Activated T-helper 1 cell treated with anti-CD3 and anti-CD28 coated beads, Interleukin-2, amount 50 U/mL, for 16 hours (primary cell): ENCODE data around the gene ARL14EP.
A peak's percentile ranks its signal among the peaks of the same experiment; 100 is the strongest.

Experiments
- DNase-seq, 2 donors: peaks; one replicate each; pipeline ENCODE4 v3.0.0-alpha.2; 2020; ENCODE audit warnings: low read depth in 1 of 2, low spot score in 1 of 2

The ARL14EP gene

DNA sequence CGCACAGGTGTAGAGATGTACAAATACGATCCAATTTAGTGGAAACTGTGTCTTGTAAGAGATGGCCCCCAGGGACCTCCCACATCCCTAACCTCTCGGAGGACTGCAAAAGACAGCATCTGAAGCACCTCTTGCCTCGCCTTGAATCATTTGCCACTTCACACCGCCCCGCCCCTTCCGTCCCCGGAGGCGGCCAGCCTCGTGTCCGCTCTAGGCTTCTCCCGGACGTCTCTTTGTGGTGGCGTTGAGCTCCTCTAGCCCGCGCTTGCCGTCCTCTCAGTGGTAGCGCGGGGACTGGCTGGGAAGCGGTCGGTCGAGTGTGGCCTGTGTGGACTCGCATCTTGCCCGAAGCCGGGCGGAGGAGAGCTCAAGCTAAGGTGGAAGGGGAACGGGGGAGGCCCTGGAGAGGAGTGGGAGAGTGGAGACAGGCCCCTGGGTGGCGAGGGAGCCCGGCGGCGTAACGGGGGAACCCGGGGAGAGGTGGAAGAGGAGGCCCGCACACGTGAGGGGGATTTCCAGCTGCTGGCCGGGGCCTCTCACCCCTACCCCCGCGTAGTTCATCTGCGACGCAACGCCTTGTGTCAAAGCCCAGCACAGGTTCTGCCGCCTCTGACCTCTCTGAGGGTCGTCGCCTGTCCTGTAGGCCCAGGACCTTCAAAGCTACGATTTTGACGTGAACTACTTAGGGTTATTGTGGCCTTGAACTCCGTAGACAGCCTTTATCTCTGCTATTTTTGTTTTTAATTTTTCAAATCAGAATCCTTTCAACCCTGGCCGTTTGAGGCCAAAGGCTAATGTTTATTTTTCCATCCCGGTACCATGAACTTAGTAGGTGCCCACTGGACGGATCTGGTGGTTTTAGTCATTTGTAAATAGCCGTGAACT is at the start of gene ARL14EP:
Gene ARL14EP (plus strand): TSS at position 279 of the 885 bp plus-strand sequence. CDS start 7,845 bp downstream, outside the sequence.
- peak; percentile 78 to 80 for DNase-seq

DNA sequence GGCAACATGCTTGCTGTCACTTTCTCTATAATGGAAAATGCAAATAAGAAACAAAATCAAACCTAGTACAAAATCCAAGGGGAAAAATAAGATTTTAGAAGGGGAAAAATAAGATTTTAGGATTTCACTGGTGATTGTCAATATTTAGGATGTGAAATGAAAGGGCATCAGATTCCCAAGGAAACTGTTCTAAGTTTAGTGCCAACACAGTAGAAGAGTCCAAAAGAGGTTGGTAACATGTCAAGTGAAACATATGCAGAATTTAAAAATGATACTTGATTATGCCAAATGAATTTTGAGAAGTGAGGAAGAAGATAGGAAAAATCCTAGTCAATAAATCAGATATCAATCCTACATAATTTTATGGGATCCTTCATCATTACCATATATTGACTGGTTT is 45.7 kb upstream of the ARL14EP start:
- DNase-seq, result no peak

GRCh38 chr11:30279796-30280195 is 43.1 kb upstream of the ARL14EP start:
- no peak for DNase-seq

DNA sequence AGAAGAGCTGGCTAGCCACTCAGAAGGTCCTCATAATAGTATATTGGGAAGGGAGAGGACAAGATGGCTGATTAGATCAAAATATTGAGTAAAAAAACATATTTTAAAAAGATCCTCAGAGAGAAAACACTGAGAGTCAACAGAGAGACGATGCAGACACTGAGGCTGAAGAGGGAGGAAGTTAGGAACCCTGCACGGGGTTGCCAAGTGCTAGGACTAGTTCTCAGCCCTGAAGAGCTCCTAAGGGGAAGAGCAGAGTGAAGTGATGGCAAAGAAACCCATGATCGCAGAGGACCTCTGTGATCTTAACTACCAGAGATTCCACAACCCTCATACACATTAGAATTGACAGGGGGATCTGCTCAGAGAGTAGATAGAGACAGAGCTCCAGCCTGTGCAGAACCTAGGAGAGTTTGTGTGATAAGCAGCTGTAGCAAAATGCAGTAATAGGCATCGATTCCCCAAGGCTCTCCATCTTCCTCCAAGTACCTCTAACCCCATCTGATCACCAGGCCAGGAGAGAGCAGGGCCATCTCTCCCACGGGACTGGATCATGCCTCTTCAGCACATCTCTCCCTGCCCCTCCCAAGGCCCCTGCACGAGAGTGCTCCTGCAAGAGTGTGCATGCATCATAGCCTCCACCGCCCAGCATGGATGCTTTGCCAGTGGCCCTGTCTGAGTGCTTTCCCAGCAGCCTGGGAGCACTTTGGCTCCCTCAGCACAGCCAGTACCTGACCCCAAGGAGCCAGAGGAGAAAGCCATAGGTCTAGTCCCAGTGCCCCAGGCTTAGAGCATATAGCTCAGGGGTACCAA is 41.2 kb upstream of the ARL14EP start:
- no peak for DNase-seq

DNA sequence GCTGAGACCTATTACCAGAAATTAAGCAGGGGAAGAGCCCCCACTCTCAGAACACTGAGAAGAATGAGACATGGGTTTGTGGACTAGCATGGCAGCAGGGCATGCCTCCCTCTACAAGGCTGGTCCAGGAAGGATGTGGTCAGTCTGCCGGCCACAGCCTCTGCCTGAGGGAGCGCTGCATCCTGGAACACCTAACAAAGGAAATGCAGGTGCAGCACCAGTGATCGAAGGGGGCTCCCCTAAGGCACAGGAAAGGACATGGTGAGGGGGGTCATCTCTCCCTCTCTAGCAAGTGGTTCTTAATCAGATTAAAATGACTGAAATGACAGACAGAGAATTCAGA is 40.6 kb upstream of the ARL14EP start:
- DNase-seq, result no peak

DNA sequence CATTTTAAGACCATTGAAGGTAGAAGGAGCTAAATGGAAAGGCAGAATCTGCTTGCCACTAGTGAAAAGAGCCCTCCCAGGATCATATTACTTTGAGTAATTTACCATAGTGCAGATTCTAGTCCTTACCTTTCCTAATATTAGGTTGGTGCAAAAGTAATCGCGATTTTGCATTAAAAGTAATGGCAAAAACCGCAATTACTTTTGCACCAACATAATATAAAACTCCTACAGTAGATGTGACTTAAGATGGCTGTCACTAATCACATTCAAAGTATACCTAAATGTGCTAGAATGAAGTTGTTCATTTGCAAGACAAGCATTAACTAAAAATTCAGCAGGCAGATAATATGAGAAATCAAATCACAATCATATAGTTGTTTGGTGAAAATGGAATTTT is 38.1 kb upstream of the ARL14EP start:
- no peak for DNase-seq

DNA sequence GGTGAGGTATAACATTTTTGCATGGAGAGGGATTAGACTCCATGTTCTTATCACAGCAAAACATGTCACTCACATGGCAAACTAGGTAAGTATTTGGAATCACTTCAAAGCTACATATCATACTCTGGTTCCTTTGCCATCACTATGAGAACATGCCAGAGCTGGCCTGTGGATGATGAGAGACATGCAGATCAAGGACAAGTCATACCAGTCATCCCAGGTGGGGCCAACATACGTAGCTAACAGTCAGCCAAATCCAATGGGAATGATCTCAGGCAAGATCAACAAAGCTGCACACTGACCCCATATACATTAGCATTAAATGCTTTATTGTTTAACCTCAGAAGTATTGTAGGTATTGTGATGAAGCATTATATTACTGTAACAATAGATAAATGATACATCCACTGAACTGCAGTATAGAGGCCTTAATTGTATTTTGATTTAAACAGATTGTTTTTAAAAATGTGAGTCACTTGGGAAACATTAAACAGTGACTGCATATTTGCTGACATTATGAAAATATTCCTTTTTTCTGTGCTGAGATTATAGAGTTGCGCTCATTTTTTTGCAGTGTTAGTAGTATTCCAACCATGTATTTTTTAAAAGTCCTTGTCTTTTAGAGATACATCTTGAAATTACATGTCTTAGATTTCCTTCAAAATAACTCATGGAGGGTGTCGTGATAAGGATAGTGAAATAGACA is 37.3 kb upstream of the ARL14EP start:
- no peak for DNase-seq

DNA sequence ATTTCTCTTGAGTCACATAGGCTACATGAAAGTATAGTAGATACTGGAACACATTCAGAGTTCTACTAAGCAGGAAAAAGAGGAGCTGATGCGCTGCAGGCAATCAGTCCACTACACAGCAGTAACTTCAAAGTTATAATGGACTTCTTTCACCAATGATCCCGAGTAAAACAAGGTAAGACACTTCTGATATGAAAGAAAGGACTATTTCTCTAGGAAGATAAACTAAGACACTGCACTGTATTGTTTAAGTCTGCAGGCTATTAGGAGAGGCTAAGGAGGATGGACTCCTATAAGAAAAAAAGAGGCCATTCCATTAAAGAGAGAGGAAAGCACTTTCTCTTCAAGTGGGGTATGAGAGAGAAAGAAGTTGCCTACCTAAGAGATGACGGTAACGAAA is 31.6 kb upstream of the ARL14EP start:
- no peak for DNase-seq

GRCh38 chr11:30292545-30292944 is 30.4 kb upstream of the ARL14EP start:
- no peak for DNase-seq

DNA sequence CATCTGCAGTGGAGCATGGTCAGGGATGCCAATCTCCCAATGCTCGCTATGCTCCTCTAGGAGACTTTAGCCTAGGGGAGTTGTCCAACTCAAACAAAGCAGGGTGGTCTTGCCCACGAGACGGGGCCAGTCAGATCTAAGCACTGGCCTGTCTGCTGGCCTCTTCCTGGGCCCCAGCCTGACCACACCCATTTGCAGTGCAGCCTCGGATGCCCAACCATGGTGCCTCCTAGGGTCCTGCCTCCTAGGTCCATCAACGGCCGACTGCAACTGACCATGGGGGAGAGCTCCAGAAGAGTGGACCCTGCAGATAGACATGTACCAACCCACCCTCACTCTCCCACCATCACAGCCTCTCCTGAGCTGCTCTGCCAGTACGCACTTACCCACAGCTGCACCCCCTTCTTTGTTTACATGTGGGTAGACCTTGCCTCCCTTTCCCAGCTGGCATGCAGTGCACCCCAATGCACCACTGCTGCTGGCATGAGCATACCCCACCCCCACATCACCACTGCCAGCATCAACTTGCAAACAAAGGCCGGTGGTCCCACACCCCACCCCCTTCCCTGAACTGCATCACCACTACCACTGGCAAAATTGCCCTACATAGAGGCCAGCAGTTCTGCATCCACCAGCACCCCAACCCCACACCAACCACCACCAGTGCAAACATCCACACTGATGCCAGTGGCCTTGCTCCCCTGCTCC is 27.6 kb upstream of the ARL14EP start:
- no peak for DNase-seq

DNA sequence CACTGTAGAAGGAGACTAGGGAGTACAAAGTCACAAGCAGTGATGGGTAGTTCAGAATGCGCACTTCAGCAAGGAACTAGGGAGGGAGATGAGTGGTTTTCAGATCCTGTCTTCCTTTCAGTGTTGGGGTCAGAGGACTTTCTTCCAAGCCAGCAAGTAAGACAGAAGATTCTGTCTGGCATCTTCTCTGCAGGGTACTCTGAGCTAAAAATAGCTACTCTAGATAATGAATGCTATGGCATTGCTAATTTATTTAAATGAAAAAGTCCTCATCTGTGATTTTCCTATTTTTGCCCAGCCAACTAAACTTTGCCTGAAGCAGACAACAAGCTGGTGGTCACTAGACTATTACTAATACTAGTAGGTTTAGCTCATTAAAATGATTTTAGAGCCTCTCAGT is 18.3 kb upstream of the ARL14EP start:
- DNase-seq, result no peak

DNA sequence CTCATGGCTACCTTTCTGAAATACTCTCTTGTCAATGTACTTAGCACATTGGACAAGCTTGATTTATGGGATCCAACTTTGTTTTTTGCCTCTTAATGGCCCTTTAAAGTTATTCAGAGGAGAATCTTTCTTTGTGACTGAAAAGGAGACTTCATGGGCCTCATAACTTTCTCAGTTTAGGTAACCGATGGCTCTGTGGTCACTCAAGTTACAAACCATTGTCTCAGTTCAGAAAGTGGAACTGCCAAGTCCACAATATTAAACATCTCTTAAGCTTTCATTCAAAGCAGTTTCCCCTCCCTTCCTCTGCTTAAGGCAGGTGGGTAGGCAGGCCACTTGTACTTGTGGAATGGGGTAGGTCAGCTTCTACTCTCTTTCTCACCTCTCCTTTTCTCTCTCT is 12.3 kb upstream of the ARL14EP start:
- no peak for DNase-seq

- DNase-seq, result no peak
These were observed 11.7 kb upstream of the ARL14EP start for GRCh38 chr11:30311189-30311588.

- no peak for DNase-seq
These were observed 10.7 kb upstream of the ARL14EP start for GRCh38 chr11:30312243-30312642.

DNA sequence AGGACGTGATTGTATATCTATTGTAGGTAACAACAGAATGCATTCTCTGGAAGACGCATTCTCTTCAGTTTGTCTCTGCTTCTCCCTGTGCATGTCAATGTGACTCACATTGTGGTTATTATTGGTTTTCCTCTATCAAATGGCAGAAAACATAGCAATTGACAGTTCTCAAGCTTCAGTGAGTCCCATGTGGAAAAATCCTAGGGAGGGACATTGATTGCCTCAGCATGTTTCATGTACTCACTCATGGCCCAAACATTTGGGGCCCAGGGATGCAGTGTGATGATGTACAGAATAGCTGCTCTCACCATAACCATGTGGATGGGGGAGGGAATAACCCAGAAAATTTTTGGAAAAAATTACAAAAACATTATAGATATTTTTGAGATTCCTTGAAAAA is 9.3 kb upstream of the ARL14EP start:
- no peak for DNase-seq

- DNase-seq, result no peak
These were observed 8.3 kb upstream of the ARL14EP start for GRCh38 chr11:30314625-30315024.

- DNase-seq, result no peak
These were observed 6.7 kb upstream of the ARL14EP start for GRCh38 chr11:30316237-30316636.

- no peak for DNase-seq
These were observed 5.9 kb upstream of the ARL14EP start for GRCh38 chr11:30317030-30317429.

- DNase-seq, result no peak
These were observed 1.6 kb upstream of the ARL14EP start for GRCh38 chr11:30321321-30321720.

GRCh38 chr11:30322191-30322590 is 713 bp upstream of the ARL14EP start:
- no peak for DNase-seq

GRCh38 chr11:30326114-30326778 is 3.3 kb downstream of the ARL14EP start:
- no peak for DNase-seq
